Neutrophil (primary cell): Measurements from ENCODE around the gene PLEKHA7.

ENCODE experiments used
- H3K27ac ChIP-seq: fragments of 200-600 bp; sonication (generic); 2 replicates; pipeline ENCODE4 v1.5.1; 2016; ENCODE audit warnings: mild to moderate bottlenecking, moderate library complexity
- H3K27me3 ChIP-seq: fragments of 200-600 bp; sonication (generic); 2 replicates; pipeline ENCODE4 v1.6.0; 2016; ENCODE audit warnings: mild to moderate bottlenecking
- H3K36me3 ChIP-seq: fragments of 200-600 bp; sonication (generic); 2 replicates; pipeline ENCODE4 v1.5.1; 2017
- H3K4me1 ChIP-seq, 2 experiments: fragments of 200-600 bp in 1 of 2; sonication (generic) in 1 of 2; 1 replicate in 1 of 2; 2 replicates in 1 of 2; pipeline versions ENCODE4 v1.5.1 to v1.6.1; 2013 to 2016; ENCODE audit warnings: low read depth in 1 of 2, low read length in 1 of 2, mild to moderate bottlenecking in 1 of 2, moderate library complexity in 1 of 2; ENCODE audit not compliant: control insufficient read depth in 1 of 2, insufficient read depth in 1 of 2
- H3K4me3 ChIP-seq, 2 experiments: fragments of 200-600 bp in 1 of 2; sonication (generic) in 1 of 2; 1 replicate in 1 of 2; 2 replicates in 1 of 2; pipeline ENCODE4 v1.5.1; 2013 to 2016; ENCODE audit warnings: low read depth in 1 of 2, low read length in 1 of 2, mild to moderate bottlenecking in 1 of 2, moderate library complexity in 1 of 2
- H3K9me3 ChIP-seq: fragments of 200-600 bp; sonication (generic); 2 replicates; pipeline ENCODE4 v1.5.1; 2016
- CTCF ChIP-seq: fragments of 200-600 bp; sonication (generic); IDR thresholded peaks from 2 replicates; pipeline ENCODE4 v1.5.1; 2016; ENCODE audit warnings: antibody characterized with exemption

The PLEKHA7 gene

DNA sequence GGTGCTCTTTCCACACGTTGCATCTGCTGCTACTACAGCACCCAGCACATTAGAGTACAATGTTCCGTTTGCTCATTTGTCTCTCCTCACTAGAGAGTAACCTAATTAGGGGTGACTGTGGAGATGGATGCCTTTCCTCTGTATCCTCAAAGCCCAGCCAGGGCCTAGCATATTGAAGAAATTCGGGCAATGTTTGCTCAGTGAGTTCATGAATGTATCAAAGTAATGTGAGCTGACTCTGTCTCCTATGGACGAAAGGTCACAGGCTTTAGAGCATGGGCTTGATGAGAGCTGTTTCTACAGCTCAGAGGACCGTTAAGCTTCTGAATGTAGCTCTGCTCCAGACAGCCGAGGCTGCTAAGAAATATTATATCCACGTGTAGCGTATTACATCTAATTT, 208.3 kb downstream of the PLEKHA7 start:
- TF ChIP-seq CTCF, result no peak
- Histone ChIP-seq H3K9me3 (no peaks in the 10 kb centered on the region), H3K4me3 (no peak overlapping the region), H3K4me1 (peaks cover 40 to 56% of the 10 kb centered on the region in 2 experiments), H3K27me3 (no peaks in the 10 kb centered on the region), H3K27ac (peak overlapping the region; percentile 84), H3K36me3 (no peaks in the 10 kb centered on the region)

DNA sequence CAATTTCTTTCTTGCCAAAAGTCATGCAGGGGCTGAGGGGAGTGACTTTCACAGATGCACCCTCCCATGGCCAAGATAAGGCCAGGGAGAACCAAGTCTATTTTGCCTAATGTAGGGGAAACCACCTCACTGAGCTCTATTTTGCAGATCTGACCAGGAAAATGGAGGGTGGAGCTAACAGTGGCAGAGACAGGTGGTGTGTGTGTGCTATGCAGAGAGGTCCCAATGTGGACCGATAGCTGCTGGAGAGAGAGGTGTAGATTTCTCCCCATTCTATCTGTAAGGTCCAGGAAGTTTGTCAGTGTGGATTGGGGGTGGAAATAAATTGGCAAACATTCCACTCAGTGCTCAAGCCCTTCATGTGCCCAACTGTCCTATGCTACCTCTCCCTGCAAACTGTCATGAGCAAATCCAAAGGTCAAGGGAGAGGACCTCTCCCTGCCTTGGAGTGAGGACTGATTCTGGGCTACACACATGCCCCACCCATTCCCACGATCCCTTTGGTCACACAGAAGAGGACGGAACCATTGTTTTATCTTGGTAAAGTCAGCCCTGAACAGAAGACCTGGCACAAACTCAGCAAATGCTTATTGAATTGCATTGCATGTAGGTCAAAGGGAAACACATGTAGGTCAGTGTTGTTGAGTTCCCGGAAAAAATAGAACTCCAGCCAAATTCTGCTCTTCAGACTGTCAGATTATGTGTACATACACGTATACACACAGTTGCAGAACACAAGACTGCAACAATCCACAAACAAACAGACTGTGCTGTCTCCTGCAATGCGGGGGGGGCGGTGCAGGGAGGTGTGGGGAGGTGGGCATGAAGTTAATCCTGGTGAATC, 209.9 kb downstream of the PLEKHA7 start:
- H3K27ac ChIP-seq, result no peak overlapping the region
- peaks cover 35 to 40% of the 10 kb centered on the region in 2 experiments for H3K4me1 ChIP-seq
- H3K9me3 ChIP-seq, result no peaks in the 10 kb centered on the region
- no peaks in the 10 kb centered on the region for H3K27me3 ChIP-seq
- H3K36me3 ChIP-seq, result no peaks in the 10 kb centered on the region
- H3K4me3 ChIP-seq, result no peak overlapping the region
- TF ChIP-seq CTCF, result no peak

DNA sequence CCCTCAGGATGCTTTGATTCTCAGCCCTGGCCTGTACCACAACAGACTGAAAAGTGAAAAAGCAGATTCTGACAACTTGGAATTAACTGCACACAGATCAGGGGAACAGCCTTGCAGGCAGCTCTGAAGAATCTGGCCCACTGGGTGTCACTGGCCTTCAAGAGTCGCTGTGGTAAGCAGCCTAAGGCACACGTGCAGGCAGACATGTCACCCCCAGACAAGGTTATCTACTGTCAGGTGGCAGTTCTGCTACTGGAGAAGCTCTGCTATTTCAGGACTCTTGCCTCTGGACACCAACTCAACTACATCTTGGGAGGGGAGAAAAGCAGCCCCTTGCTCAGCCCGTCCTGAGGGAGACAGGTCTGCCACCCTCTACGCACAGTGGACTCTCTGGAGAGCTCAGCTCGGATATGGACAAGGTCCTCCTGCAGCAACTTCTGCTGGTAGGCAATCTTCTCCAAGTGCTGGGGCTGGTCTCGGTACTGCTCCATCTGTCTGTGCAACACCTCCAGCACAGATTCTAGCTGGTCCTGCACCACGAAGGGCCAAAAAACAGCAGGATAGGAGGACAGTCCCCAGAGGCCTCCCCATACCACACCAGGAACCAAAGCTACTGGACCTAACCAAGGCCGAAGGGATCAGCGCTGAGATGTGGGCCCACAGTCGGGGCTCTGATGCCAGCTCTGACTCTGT, 212.8 kb downstream of the PLEKHA7 start:
- no peak overlapping the region for H3K27ac ChIP-seq

DNA sequence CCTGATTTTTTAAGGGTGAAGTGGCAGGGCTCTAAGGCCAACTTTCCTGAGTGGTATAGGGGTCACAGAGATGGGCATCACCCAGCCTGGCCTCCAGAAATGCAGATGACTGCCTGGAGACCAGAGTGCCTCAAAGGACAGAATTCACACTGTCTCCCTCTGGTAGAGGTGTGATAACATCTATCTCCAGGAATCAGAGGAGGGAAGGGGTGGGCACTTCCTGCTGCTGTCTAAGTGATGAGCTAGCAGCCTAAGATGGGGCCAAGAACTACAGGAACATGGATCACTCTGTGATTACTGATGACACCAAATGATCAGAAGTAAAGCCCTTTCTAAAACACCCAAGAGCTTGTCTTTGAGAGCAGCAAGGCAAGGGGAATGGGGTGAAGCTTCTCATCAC, 213.8 kb downstream of the PLEKHA7 start:
- Histone ChIP-seq H3K9me3 (no peaks in the 10 kb centered on the region), H3K36me3 (no peaks in the 10 kb centered on the region), H3K27me3 (no peaks in the 10 kb centered on the region), H3K4me3 (no peak overlapping the region), H3K4me1 (peaks cover 1 to 4% of the 10 kb centered on the region in 2 experiments), H3K27ac (no peak overlapping the region)
- TF ChIP-seq CTCF, result no peak

More for the DNA sequence above, 212.8 kb downstream of the PLEKHA7 start:
- H3K9me3 ChIP-seq, result no peaks in the 10 kb centered on the region
- no peaks in the 10 kb centered on the region for H3K36me3 ChIP-seq
- no peaks in the 10 kb centered on the region for H3K27me3 ChIP-seq
- peaks cover 8 to 12% of the 10 kb centered on the region in 2 experiments for H3K4me1 ChIP-seq
- no peak for TF ChIP-seq CTCF
- H3K4me3 ChIP-seq, result no peak overlapping the region

DNA sequence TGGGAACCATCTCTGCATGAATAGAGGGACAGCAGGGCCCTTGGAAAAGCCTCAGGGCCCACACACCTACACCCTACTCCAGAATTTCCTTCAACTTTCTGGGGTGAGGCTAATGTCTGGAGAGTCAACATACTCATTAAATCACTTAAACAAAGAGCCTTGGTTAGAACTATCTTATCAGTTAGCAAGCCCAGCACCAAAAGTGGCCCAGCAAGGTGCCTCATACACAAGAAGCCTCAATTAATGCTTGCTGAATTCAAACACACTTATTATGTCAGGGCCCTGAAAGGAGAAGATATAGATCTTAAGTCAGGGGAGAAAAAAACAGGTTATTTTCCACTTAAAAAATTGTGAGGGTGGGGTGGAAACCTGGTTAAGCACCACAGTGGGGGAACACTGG, 214.3 kb downstream of the PLEKHA7 start:
- TF ChIP-seq CTCF, result no peak
- Histone ChIP-seq H3K27ac (no peak overlapping the region), H3K4me1 (peaks cover 6 to 7% of the 10 kb centered on the region in 2 experiments), H3K4me3 (no peak overlapping the region), H3K27me3 (no peaks in the 10 kb centered on the region), H3K36me3 (no peaks in the 10 kb centered on the region), H3K9me3 (no peaks in the 10 kb centered on the region)
